Heart right ventricle (tissue), 16 donors: ENCODE measurements around the gene PLXDC2. TPM values are rescaled to one million over a fixed set of nuclear protein-coding genes. Genes with fewer than 3 reads are reported as not detected.

Experiments used
- ATAC-seq, 8 donors: fragments of 200-7000 bp; cut with Tn5 transposase; one replicate each; pipeline ENCODE4 v1.9.1; 2020; ENCODE audit warnings: mild to moderate bottlenecking in 8 of 8, moderate library complexity in 8 of 8, moderate number of reproducible peaks in 1 of 8
- DNase-seq, 2 donors: peaks; one replicate each; pipeline ENCODE4 v3.0.0-alpha.2; 2020
- H3K27ac ChIP-seq, 10 donors: fragments of 200-600 bp; sonication (generic) in 2 of 10; one replicate each; pipeline versions ENCODE4 v1.5.0 to v1.8.0; 2020 to 2022; ENCODE audit warnings: mild to moderate bottlenecking in 3 of 10
- H3K27me3 ChIP-seq, 7 donors: fragments of 200-600 bp; one replicate each; pipeline ENCODE4 v1.8.0; 2021 to 2022; ENCODE audit warnings: mild to moderate bottlenecking in 2 of 7
- H3K36me3 ChIP-seq, 9 donors: fragments of 200-600 bp; sonication (generic) in 1 of 9; one replicate each; pipeline versions ENCODE4 v1.5.0 to v1.8.0; 2020 to 2022; ENCODE audit warnings: mild to moderate bottlenecking in 2 of 9
- H3K4me1 ChIP-seq, 9 donors: fragments of 200-600 bp; sonication (generic) in 1 of 9; one replicate each; pipeline versions ENCODE4 v1.5.0 to v1.8.0; 2020 to 2022; ENCODE audit warnings: mild to moderate bottlenecking in 4 of 9
- H3K4me3 ChIP-seq, 10 donors: fragments of 200-600 bp; sonication (generic) in 2 of 10; one replicate each; pipeline versions ENCODE4 v1.5.0 to v1.8.0; 2020 to 2022; ENCODE audit warnings: mild to moderate bottlenecking in 7 of 10, moderate library complexity in 2 of 10
- H3K9me3 ChIP-seq, 11 donors: fragments of 200-600 bp in 10 of 11; sonication (generic) in 2 of 11; one replicate each; pipeline versions ENCODE4 v1.5.0 to v1.8.0; 2013 to 2022; ENCODE audit warnings: mild to moderate bottlenecking in 2 of 11, control low read depth in 1 of 11, moderate library complexity in 1 of 11
- CTCF ChIP-seq, 9 donors: fragments of 200-600 bp; sonication (generic) in 2 of 9; IDR thresholded peaks; one replicate each; pipeline versions ENCODE4 v1.5.0 to v1.8.0; 2021 to 2022; ENCODE audit warnings: antibody characterized with exemption in 9 of 9, mild to moderate bottlenecking in 5 of 9, moderate library complexity in 1 of 9
- WGBS, 2 donors: extraction: QIAGEN DNeasy Blood & Tissue Kit; methylation state at CpG; one replicate each; pipeline ENCODE4 v1.1.7; 2013; ENCODE audit warnings: inconsistent platforms in 1 of 2; 5-methylcytosine and 5-hydroxymethylcytosine counted together
- intact Hi-C, 10 donors: fragments of 100-400 bp; cut with DNase I; formaldehyde crosslinking; loops; one replicate each; pipeline versions ENCODE4 v1.11.1 to v1.14.2; 2022
- polyA plus RNA-seq, 2 donors: library from polyadenylated mRNA; stranded (reverse); fragments of 200-250 nt; gene quantifications; one replicate each; pipeline ENCODE4 v1.2.3, GENCODE V29; 2013
- total RNA-seq, 10 donors: library from RNA; stranded (reverse); fragmentation: NEBNext Ultra II Directional in 3 of 10; extraction: Animal tissue kit (Norgen Biotek cat#: 25700) in 3 of 10; gene quantifications; one replicate each; pipeline versions ENCODE4 v1.2.1 to v1.2.4, GENCODE V29; 2021 to 2023
- donor health status: Arrhythmogenic right ventricular cardiomyopathy.
- donor health status: ischemic (EF 13 %, LVEDD 7.1; RV severe dilation, severe dysfunction).
- donor health status: healthy with polysubstance abuse.
- donor health status: DM: no; HTN: yes; CAD: no.
- donor health status: DM: no; HTN: no; CAD: no.
- donor health status: ischemic (EF 25% LVEDD 6.9; RV normal size, moderate dysfunction).
- donor health status: ischemic (EF 25% LVEDD 5.7; RV mildly dilated, moderate dysfunction).
- donor health status: healthy.
- donor health status: DM: yes; HTN: yes; CAD: no.
- donor health status: Ischemic cardiomyopathy.
- donor health status: ischemic (EF 35%, LVEDD 5.7; RV mildly dilated, moderate dysfunction).
- donor health status: nonischemic (EF 11% LVEDD 7.7; RV severe dilation, severe dysfunction).
- donor health status: DM: yes; HTN: yes; CAD: no.
- donor health status: PGD.
- donor health status: ischemic (EF 29% LVEDD 5.4; RV normal size, mild dysfunction).
- donor health status: nonischemic (EF 23%, LVEDD 6.1; RV moderate dilation, normal function).

PLXDC2 gene
- total and polyA plus RNA-seq, 12 donors, result 4.6 to 26.8 (median 16.9) TPM

- Histone ChIP-seq H3K4me3 (no peak overlapping the region), H3K27me3 (no peaks in the 10 kb centered on the region), H3K9me3 (no peaks in the 10 kb centered on the region), H3K36me3 (peaks cover 0 to 16% (median 5%) of the 10 kb centered on the region in 9 donors), H3K4me1 (peaks cover 4 to 90% (median 51%) of the 10 kb centered on the region in 9 donors), H3K27ac (peak overlapping the region in 6 of 10 donors; percentile 20 to 93 (median 82))
- ATAC-seq, result no peak
- intact Hi-C loops, result loop anchor here in 3 of 10 donors (5.0 to 10.0 kb wide), 3 partner anchors 55 to 188 kb away; partner anchors contain the start of gene PLXDC2 (in 2 of the 3)
- WGBS, 2 donors, result 96 to 97% methylated on average over 3 of the region's 3 CpGs
- TF ChIP-seq CTCF (IDR thresholded peaks at IDR 0.05), result no peak
- DNase-seq, result no peak
These were observed 186.4 kb downstream of the PLXDC2 start for GRCh38 chr10:20002657-20003056.

GRCh38 chr10:20004087-20004523, 187.9 kb downstream of the PLXDC2 start:
- DNase-seq (peak; percentile 36 to 57), ATAC-seq (peak; percentile 31 to 85 (median 56))
- intact Hi-C loops, result loop anchor here in 3 of 10 donors (5.0 to 10.0 kb wide), 3 partner anchors 57 to 189 kb away; partner anchors contain the start of gene PLXDC2 (in 2 of the 3)
- peak overlapping the region; percentile 59 to 93 (median 76) for H3K27ac ChIP-seq
- H3K27me3 ChIP-seq, result no peaks in the 10 kb centered on the region
- no peaks in the 10 kb centered on the region for H3K9me3 ChIP-seq
- peaks cover 4 to 75% (median 38%) of the 10 kb centered on the region in 9 donors for H3K4me1 ChIP-seq
- peak overlapping the region in 1 of 10 donors; percentile 12 for H3K4me3 ChIP-seq
- no peak for TF ChIP-seq CTCF (IDR thresholded peaks at IDR 0.05)
- WGBS, 2 donors, result 43 to 56% methylated on average over 3 of the region's 3 CpGs
- H3K36me3 ChIP-seq, result peaks cover 0 to 16% (median 5%) of the 10 kb centered on the region in 9 donors

GRCh38 chr10:20005638-20006037, 189.4 kb downstream of the PLXDC2 start:
- 94% methylated on average over 8 of the region's 8 CpGs for WGBS, 2 donors
- peak overlapping the region in 4 of 10 donors; percentile 70 to 93 (median 84) for H3K27ac ChIP-seq
- no peak for TF ChIP-seq CTCF (IDR thresholded peaks at IDR 0.05)

GRCh38 chr10:20006169-20006870, 190.1 kb downstream of the PLXDC2 start:
- Histone ChIP-seq H3K27ac (peak overlapping the region in 3 of 10 donors; percentile 3 to 93 (median 83)), H3K9me3 (no peaks in the 10 kb centered on the region), H3K27me3 (no peaks in the 10 kb centered on the region), H3K36me3 (peaks cover 0 to 16% (median 5%) of the 10 kb centered on the region in 9 donors), H3K4me3 (no peak overlapping the region), H3K4me1 (peaks cover 4 to 63% (median 30%) of the 10 kb centered on the region in 9 donors)
- DNase-seq (no peak), ATAC-seq (no peak)
- intact Hi-C loops, result loop anchor here in 2 of 10 donors (5.0 to 10.0 kb wide), 2 partner anchors 189 to 192 kb away; partner anchors contain the start of gene PLXDC2 (in 2 of the 2)
- no peak for TF ChIP-seq CTCF (IDR thresholded peaks at IDR 0.05)
- WGBS, 2 donors, result 58 to 76% methylated on average over 4 of the region's 4 CpGs

More at GRCh38 chr10:20005638-20006037, 189.4 kb downstream of the PLXDC2 start:
- Histone ChIP-seq H3K4me1 (peaks cover 4 to 63% (median 30%) of the 10 kb centered on the region in 9 donors), H3K4me3 (no peak overlapping the region), H3K9me3 (no peaks in the 10 kb centered on the region), H3K27me3 (no peaks in the 10 kb centered on the region), H3K36me3 (peaks cover 0 to 16% (median 5%) of the 10 kb centered on the region in 9 donors)
- ATAC-seq, result no peak
- DNase-seq, result no peak
- intact Hi-C loops, result loop anchor here in 2 of 10 donors (5.0 to 10.0 kb wide), 2 partner anchors 188 to 191 kb away; partner anchors contain the start of gene PLXDC2 (in 2 of the 2)
